NCI-H1694 (cell line): ENCODE results near the gene KLK14.

Experiments used
- DNase-seq: peaks from one replicate; lab custom pipeline; 2025; lab: John Stamatoyannopoulos, UW

Gene KLK14

DNA sequence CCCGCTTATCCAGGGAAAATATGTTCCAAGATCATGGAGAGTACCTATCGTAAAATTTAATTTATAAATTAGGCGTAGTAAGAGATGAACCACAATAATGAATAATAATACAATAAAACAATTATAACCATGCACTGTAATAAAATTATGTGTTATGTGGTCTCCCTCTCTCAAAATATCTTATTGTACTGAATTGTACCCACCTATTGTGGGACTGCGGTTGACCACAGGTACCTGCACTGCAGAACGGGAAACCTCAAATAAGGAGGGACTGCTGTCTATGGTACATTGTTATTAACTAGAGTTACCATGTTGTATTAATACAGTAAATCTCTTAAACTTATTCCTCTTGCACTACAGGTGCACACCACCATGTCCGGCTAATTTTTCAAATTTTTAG, 42.5 kb downstream of the KLK14 start:
- no peak for DNase-seq

DNA sequence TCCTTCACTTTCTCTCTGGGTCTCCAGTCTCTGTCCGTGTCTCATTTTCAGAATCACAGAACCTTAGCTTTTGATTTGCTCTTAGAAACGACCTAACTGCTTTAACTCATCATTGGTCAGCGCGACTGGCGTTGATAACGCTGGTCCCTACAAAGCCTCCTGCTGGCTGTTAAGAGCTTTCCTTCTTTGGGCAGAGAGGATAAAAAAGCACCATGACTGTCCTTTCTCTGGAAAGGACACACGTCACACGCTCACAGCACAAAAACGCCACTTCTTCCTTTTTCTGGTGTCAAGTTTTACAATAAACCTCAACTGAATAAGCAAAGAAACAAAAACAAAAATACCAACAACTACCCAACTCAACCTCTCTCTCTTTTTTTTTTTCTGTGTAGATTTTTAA, 46.2 kb downstream of the KLK14 start:
- DNase-seq, result no peak

DNA sequence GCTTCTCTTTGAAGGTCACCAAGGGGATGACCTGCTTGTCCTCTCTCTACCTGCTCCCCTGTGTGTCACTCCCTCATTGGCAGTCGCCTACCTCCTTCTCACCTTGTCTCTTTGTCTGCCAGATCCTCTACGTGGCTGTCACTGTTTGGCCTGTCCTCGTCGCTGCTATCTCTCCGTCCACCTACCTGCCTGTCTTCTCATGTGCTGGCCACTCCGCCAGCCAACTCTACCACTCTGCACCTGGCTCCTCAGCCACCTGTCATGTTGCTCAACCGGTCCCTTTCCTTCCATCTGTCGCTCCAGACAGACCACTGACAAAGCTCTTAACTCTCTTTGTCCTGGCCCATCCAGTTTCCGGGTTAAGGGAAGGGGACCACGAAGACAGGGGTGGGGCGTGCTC, 48.0 kb downstream of the KLK14 start, which contains the start of gene KLK12:
Gene KLK12, minus strand, starts transcription at position 299 of the 400 bp plus-strand sequence. CDS start 381 bp downstream, outside the sequence.
- no peak for DNase-seq

DNA sequence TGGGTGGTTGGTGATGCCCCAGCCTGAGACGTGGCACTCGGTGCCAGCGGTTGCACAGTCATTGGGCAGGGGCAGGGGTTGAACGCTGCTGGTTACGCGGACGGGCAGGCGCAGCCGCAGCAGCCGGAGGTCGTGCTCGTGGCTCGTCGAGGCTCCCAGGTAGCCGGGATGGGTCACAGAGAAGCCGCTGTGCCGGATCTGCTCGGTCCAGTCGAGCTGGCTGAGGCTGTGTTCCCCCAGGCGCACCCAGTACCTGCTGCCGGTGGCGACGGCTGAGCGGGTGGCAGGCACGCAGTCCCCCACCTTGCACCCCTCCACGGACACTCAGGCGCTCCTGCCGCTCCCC, 50.8 kb downstream of the KLK14 start:
- DNase-seq, result no peak

DNA sequence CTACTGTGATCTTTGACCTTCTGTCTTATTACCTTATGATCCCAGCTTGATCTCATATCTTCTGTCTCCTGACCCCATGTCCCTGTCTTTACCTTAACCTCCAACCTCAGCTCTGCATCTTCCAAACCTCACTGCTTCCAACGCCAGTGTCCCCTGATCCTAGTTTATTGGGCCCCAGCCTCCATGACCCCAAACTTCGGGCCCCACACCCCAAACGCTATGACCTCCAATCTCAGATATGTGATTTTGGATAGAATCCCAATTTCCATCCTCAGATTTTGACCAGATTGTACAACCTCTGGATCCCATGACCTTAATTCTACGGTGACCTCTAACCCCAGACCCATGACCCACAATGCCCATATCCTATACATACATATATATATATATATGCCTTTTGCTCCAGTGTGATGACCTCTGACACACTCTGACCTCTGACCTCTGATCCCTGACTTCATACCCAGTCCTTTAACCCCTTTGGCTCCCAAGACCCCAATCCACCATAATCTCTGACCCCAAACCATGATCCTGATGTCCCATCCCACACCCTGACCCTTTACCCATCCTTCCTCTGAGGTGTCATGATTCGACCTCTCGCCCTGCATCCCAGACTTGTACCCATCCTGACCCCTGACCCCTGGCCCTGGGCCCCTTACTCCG, 51.3 kb downstream of the KLK14 start:
- no peak for DNase-seq

DNA sequence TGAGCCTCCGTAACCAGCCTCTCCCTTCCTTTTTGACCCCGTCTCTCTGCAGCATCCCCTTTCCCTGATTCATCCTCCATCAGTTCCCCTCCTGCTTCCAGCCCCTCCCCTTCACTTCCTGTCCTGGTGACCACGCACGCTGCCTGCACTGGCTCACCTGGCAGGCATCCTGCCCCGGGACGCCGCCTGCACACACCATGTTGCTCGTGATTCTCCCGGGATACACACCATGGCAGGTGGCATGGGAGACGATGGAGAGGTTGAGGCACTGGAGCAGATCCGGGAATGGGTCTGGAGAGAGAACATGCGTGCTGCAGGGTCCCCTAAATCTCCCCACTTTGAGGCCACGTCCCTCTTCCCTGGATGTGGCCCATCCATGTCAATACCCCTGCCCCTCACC, 52.1 kb downstream of the KLK14 start:
- DNase-seq, result no peak

DNA sequence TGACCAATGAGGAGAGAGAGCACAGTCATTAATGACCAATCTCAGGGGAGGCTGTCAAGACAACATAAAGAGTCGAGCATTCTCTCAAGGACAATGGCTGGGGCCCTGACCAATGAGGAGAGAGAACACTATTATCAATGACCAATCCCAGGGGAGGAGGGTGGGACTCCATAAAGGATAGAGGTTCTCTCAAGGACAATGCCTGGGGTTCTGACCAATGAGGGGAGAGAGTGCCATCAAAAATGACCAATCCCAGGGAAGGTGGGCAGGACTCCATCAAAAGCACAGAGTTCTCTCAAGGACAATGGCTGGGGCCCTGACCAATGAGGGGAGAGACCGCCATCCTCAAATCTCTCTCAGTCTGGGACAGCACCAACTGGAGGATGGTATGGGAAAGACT, 53.0 kb downstream of the KLK14 start:
- no peak for DNase-seq
